ENCODE results near the gene SERPINF2.
A peak's percentile ranks its signal among the peaks of the same experiment; 100 is the strongest.
"Not testable (repeated sequence)": the region's sequence is repeated elsewhere in the genome, so short reads cannot be mapped to it uniquely, and the experiment has no call there.

SERPINF2 gene

DNA sequence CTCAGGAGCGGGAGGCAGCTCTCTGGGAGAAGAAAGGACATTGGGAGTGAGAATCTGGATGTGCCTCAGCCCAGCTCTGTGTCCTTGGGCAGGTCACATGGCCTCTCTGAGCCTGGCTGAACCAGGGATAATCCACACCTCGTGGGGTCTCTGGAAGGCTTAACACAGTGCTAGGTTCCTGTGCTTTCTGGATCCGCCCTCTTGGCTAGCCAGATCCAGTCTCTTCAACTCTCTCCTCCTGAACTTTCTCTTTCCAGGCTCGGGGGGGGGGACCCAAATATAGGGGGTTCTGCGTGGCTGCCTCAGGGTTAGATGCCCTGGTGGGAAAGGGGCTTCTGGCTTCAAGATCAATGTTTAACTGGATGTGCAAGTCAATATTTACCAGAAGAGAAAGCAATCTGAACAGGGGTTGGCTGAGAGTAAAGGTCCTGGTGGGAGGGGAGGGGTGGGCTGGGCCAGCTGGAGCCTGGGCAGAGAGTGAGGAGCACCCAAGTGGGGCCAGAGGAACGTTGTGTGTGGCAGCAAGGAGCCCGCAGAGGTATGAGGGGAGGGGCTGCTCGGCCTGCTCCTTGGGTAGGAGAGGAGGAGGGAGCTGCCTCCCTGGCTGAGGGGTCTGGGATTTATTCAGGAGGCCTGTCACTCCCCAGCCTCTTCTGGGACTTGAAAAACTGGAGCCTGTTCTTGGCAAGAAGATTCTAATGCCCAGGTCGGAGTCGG is at the start of gene SERPINF2:
SERPINF2 (plus strand) TSS at position 501 of the 717 bp plus-strand sequence. CDS start 2,125 bp downstream, outside the sequence.
- DNase-seq, result no peak

DNA sequence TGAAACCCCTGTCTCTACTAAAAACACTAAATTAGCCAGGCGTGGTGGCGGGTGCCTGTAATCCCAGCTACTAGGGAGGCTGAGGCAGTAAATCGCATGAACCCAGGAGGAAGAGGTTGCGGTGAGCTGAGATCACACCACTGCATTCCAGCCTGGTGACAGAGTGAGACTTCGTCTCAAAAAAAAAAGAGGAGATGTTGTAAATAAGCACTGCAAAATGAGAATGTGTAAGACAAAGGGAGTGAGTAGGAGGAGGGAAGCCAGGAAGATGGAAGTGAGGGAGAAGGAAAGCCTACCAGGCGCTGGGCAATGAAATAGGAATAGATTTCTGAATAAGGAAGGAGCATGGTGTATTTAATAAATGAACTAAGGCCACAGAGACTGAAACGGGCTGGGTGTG is 49.3 kb upstream of the SERPINF2 start:
- DNase-seq, result no peak

DNA sequence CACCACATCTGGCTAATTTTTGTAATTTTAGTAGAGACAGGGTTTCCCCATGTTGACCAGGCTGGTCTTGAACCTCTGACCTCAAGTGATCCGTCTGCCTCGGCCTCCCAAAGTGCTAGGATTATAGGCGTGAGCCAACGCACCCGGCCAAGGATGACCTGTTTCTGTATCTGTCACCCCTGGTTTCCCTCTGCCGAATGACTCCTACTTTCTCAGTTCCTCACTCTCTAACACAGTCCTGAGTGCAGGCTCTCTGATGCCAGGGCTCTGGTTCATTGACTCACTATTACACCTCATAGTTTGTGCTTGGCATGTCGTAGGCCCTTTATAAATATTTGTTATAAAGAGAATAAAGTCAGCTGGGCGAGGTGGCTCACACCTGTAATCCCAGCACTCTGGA is 47.3 kb upstream of the SERPINF2 start:
- DNase-seq, result peak; percentile 19

DNA sequence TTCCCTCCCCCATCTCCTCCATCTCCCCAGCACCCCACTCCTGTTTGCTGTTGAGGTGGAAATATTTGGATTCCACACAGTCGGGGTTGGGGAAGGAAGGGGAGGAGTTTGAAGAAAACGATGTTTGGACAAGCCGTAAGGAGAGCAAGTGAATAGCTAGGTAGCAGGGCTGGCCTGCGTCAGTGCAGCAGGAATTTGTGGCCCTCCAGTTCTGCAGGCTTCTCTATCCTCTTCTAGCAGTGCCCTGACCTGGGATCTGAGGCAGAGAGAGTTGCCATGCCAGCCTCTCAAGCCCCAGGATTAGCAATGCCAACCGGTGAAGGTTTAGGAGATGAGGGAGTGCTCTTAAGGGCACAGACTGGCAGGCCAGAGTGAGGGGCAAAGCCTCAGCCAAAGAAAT is 45.0 kb upstream of the SERPINF2 start:
- no peak for DNase-seq

DNA sequence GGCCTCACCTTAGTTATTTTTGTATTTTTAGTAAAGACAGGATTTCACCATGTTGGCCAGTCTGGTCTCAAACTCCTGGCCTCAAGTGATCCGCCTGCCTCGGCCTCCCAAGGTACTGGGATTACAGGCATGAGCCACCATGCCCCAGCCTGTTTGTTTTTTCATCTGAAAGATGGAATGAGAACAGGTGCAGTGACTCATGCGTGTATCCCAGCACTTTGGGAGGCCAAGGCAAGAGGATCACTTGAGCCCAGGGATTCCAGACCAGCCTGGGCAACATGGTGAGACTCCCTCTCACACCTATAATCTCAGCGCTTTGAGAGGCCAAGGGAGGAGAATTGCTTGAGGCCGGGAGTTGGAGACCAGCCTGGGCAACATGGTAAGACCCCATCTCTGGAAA is 42.8 kb upstream of the SERPINF2 start:
- not testable (repeated sequence) for DNase-seq

DNA sequence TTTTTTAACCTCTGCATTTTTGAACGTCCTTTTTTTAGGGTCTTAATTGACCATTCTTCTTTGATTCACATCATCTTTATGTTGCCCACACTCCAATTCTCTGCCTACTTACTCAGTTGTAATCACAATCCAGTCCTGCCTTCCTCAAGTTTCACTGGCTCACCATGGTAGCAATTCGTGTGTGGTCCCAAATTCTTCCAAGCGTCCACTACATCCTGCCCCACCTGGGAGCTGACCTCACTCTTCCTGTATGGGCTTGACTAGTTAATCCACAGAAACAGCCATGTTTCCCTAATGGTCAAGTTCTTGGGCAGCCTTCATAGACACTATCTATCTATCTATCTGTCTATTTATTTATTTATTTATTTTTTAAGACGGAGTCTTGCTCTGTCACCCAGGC is 39.6 kb upstream of the SERPINF2 start:
- no peak for DNase-seq

DNA sequence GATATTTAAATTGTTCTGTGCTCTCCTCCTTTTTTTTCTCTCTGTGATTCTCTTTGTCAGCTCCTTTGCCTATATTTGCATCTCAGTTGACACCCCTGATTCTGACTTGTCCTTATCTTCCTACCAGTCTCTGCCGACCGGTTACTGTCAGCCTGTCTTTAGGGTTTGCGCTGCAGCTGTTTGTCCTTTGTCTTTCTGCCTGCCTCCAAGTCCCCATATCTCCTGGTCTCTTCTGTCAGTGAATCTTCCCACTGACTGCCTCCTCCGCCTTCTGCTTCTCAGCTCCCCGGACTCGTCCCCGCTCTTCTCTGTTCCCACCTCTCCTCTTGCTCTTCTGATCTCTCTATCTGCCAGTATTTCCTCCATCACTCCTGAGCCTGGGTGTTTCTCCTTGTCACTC is 37.7 kb upstream of the SERPINF2 start:
- DNase-seq, result no peak

DNA sequence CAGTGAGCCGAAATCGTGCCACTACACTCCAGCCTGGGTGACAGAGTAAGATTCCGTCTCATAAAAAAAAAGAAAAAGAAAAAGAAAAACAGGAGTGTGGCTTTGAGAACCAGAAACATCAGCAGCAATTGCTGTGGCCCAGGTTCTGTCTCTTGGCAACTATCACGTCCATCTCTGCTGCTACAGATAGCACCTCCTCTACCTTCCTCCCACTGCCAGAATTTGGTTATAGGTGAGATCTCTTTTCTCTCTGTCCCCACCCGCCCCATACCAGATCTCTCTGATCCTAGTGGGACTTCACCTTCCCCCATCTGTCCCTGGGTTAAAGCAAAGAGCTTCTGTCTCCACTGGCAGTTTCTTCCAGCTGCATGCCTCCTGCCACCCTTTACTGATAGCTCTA is 35.6 kb upstream of the SERPINF2 start:
- no peak for DNase-seq

DNA sequence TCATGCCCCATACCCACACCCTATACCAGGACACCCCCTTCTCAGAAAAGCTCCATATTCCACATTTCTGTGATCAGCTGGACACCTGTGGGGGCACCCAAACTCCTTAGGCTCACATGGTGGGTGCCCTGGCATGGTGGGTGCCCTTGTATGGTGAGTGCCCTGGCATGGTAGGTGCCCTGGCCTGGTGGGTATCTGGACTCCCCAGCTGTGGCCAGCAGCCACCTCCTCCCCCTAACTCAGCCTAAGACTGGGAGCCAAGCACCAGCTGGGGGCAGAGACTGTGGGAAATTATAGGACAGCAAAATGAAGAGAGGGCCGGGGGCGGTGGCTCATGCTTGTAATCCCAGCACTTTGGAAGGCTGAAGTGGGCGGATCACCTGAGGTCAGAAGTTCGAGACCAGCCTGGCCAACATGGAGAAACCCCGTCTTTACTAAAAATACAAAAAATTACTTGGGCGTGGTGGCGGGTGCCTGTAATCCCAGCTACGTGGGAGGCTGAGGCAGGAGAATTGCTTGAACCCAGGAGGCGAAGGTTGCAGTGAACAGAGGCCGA is 33.8 kb upstream of the SERPINF2 start:
- not testable (repeated sequence) for DNase-seq

DNA sequence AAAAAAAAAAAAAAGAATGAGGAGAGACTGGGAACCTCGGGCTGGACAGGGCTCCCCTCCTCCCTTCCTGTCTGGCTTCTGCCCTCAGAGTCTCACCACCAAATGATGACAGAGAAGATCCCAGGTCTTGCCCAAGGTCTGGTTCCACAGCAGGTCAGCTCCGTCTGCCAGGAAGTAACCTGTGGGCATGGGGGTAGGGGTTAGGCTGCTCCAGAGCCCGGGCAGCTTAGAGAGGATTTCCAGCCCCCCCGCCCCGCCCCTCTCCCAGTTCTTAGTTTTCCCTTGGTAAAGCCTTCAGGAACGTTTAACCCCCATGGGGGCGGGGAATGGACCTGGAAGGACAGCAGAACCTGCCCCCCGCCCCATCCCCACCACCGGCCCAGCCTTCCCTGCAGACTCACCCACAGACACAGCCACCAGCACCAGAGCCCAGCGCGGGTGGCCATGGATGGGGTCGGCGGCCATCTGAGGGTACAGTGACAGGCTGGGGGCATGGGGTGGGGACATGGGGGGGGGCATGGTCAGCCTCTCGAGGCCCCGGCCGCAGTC is 33.2 kb upstream of the SERPINF2 start:
- no peak for DNase-seq

DNA sequence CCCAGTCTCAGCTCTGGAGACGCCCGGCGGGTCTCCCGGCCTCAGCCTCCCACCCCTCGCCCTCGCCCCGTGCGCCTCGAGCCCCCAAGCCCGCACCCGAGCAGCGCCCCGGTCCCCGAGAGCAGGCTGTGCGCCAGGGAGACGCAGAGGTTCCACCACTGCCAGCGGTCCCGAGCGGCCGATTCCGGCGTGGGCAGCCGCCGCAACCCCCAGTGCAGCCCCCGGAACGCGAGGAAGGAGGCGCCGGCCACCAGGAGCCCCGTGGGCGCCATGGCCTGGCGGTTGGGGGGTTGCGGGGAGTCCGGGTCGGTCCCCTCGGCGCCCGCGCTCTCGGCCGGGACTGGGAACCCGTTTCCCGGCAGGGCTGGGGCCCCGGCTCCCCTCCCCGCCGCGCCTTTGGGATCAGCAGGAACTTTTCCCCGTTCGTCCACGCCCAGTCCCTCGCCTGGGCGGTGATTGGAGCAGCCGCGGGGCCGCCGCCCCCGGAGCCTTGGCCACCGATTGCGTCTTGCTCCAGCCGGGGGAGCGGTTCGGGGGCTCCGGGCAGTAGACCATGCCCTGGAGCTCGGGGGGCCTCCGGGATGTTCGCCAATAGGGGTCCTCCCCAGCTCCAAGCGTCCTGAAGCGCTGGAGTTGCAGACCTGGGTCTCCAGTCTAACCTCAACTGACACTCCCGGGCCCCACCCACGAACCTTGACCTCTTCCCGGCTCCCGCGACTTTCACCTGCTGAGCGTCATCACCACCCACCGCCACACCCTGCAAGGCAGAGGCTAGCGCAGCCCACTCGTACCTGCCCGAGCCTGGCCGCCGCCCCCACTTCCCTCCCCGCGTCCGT is 32.5 kb upstream of the SERPINF2 start, which contains the start of gene TLCD2:
TLCD2 (minus strand) TSS at position 407 of the 836 bp plus-strand sequence; CDS start at position 272, 135 bp downstream.
- peak; percentile 50 for DNase-seq

DNA sequence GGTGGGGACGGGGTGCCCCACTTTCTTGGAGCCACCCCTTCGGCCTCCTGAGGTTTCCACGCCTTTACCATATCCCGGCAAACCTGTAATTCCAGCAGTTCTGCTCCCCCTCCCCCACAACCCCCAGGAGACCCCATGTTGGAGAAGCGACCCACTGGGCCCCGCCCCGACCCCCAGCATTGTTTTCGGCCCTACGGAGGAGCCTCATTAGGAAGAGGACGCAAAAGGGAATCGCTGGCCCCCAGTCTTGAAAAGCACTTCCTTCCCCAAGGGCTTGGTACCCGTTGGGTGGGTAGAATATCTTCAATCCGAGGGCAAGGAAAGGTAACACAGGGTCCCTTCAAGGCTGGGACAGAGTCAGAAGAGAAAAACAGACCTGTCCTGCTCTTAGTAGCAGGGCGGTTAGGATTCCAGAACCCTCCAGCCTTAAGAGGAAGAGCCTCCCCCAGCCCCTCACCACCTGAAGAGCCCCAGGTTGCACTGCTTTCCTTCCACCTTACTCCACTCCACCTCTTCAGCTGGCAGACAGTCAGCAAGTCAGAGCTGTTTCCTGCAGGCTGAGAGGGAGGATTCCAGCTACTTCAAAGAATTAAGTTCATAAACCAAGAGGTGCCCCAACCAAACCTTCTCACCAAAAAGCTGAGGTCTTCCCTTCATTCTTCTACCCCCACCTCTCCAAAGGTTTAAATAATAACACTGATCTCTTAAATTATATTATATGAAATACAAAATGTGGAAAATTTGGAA is 31.7 kb upstream of the SERPINF2 start:
- DNase-seq, result no peak

DNA sequence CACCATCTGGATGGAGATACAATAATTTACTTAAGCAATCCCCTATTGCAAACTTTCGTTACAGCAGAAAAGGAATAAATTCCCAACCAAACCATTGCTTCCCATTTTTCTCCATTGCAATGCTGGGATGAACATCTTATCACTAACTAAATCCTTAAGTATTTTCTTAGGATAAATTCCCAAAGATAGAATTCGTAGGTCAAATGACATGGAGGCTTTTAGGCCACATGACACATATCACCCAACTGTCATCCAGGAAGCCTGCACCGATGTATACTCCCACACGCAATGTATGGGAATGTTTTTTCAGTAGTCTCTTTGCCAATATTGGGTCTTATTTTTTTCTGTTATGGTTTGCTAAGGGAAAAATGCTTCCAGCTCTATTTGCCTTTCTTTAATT is 30.9 kb upstream of the SERPINF2 start:
- DNase-seq, result no peak

DNA sequence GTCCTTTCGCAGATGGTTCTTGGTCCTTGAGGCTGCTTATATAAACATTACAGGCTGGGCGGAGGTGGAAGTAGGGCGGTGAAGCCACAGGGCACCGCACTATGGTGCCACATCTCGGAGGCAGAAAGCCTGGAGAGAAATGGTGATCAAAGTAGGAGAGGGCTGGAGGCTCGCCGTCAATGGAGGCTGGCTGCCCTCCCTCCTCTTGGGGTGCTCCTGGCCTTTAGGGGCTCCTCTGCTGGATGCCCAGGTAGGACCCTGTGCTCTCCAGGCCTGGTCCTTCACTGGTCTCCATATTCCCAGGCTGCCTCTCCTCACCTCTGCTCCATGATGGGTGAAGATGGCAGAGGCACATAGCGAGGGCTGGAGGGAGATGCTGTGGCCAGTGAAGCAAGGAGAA is 30.4 kb upstream of the SERPINF2 start:
- no peak for DNase-seq

DNA sequence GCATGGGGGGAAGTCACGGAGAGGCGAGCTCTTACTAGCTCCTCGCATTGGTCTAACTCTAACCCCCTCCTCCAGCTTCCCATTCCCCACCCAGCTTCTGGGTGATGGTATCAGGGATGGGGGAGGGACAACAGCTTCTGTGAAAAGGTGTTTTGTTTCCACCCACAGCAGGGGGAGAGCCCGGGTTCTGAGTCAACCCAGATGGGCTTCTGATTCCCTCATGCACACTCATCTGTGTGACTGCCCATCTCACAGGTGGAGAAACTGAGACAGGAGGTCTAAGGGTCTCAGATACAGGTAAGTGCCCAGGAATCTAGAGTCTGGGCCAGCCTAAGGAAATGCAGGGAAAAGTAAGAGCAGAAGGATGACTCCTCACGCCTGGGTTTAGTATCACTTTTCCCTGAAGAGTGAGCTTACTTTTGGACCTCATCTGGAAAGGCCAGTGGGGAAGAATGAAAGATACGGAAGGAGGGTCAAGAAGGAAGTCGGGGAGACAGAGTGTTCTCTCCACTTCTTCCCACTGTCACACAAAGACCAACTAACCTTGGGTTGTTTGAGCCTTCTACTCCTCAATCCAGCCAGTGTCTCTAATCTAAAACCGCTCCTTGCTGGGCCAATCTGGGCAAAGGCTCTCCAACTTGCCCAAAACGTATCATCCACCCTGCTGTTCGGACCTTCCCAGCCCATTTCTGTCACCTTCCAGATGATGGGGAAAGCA is 29.4 kb upstream of the SERPINF2 start:
- no peak for DNase-seq

DNA sequence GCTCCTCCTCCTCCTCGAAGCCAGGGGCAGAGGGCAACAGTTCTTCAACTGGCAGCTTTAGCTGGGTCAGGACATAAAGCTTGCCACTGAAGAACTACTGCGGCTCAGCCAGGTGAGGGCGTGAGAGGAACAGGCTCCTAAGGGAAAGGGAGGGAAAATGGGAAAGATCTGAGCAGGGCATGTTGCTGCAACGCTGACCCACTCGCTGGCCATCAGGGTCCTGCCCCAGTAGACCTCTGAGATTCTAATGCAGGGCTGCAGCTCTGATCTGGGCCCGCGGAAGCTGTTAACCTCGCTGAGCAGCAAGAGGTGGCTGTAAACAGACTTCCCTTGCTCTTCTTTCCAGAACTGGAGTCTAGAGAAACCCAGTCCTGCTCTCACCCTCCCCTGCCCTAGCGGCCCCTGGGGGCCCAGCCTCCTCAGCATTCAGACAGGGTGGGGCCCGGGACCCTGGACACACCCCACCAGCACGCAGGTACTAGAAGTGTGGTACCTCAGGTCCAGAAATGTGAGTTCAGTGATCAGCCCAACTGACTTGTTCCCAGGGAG is 28.7 kb upstream of the SERPINF2 start:
- DNase-seq, result no peak

DNA sequence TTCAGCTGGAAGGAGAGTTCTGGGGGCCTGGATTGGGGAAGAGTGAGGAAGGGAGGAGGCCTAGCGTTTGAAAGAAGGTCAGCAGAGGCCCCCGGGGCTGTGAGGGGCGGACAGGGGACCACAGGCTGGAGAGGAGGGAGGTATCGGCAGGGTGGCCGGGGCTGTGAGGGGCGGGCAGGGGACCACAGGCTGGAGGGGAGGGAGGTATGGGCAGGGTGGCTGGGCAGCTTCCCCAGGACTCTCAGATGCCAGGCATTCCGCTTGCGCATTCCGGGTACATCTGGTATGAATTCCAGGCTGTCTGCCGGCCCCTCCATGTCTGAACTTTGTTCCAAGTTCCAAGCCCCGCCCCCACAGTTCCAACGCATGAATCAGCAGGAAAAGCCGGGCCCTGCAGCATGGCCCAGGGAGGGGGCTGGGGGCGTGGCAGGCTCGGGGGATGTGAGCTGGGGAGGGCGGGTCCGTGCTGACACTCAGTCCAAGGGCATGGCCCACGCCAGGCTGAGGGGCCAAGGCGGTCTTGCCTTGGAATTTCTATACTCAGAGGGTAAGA is 28.2 kb upstream of the SERPINF2 start:
- peak; percentile 85 for DNase-seq

DNA sequence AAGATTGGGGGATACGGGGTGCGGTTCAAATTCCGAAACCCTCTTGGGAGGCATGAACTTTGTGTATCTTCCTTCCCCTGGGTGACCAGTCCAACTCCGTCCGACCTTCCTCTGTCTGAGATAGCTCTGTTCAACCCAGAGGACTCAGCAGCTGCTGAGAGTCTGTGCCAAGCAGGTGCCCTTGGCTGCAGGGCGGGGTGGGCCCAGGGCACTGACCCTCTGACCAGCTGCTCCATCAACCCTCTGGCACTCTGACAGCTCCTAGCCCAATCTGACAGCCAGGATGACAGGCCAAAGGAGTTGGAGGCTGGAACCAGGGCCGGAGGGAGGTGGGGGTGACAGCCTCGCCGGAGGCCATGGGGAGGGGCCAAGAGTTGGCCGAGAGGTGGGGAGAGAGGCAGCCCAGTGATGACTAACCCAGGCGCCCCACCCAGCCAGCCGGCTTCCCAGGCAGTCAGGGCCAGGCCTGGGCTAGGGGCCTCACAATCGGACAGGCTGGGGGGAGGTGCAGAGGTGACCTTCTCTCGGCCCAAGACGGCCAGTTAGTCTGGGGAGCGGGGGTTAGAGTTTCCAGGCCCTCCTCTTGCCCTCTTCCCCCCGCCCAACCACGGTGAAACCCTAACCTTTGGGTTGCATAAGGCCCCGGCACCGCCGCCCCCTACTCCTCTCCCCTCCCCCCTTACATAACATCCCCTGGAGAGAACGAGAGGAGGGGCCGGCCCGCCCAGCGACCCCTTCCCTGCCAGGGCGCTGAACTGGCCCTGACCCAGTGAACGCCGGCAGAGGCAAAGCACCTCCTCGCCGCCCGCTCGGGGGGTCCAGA is 27.5 kb upstream of the SERPINF2 start:
- peak; percentile 84 for DNase-seq

DNA sequence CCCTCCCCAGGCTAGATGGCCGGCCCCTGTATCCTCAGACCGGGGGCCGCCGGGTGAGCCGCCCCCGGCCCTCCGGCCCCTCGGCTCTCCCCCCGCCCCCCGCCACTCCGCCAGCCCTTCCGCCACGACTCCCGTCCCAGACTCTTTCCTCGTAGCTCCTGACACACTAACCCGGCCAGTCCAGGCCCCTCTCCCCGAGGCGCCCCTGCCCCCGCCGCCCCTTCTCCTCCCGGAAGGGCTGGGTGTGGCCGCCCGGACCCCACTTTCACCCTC is 26.9 kb upstream of the SERPINF2 start:
- no peak for DNase-seq

DNA sequence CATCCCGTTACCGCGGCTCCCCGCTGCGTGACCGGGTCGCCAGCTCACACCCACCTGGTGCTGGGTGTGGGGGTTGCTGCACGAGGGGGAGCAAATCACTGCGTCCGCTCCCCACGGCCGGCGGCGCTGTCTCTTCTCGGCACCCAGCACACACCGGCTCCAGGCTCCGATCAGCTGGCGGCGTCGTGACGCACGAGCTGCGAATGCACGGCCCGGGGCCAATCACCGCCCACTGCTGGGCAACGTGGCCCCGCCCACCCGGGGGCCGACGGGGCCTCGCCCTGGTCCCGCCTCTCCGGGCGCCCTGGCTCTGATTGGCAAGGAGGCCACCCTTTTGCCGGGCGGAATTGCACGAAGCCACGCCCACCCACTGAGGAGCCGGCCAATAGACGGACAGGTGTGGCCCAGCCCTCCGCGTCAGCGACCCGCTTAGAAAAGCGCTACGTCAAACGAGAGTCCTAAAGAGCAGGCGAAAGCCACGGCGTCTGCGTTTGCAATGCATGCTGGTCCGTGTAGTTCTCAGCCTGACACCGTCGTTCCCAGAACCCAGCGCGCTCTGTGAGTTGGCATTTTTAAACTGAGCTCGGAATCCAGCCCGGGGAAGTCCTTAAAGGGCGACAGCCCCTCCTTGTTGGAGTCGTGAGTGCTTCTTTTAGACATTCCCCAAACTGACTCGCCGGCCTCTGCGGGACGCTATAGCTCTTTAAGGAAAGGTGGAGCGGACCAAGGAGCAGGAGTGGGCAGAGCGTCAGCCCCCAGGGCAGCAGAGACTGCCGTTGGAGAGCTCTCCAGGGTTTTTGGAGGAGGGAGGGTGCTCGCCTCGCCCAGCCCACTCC is 26.4 kb upstream of the SERPINF2 start:
- DNase-seq, result peak; percentile 100
